ENCODE data around the gene MAP3K13. TPM values are rescaled to one million over a fixed set of nuclear protein-coding genes. Genes with fewer than 3 reads are reported as not detected.

MAP3K13 gene
- total and polyA plus RNA-seq, 7 donors = 2.6 to 7.6 (median 5.0) TPM

DNA sequence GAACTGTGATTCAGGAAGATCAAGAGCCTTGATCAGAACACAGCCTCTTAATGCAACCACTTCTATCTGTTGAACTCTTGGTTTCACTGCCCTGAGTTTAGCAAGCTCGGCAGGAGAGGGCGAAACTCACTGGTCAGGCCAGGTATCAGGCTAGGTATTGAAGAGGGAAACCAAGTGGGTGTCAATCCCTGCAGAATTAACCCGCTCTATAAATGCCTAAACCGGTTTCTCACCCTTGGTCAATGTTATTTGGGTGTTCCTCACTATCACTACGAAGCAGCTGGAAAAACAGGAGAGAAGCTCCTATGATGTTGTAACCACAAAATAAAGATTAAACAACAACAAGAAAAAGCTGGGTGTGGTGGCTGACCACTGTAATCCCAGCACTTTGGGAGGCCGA is 165.6 kb downstream of the MAP3K13 start:
- Histone ChIP-seq H3K27ac (no peak overlapping the region), H3K4me1 (no peaks in the 10 kb centered on the region), H3K4me3 (no peak overlapping the region), H3K9me3 (no peaks in the 10 kb centered on the region), H3K36me3 (ENCODE audit: insufficient read depth in 1 of 2, low read depth in 1 of 2) (no peaks in the 10 kb centered on the region), H3K27me3 (ENCODE audit: insufficient read depth in 3 of 3, low read length in 2 of 3) (peaks cover 0 to 3% (median 0%) of the 10 kb centered on the region in 3 donors)
- DNase-seq = no peak
- WGBS, 3 donors = 89 to 91% (median 91%) methylated on average over 6 of the region's 6 CpGs
- no peak for ATAC-seq
- TF ChIP-seq, protein P1, sequence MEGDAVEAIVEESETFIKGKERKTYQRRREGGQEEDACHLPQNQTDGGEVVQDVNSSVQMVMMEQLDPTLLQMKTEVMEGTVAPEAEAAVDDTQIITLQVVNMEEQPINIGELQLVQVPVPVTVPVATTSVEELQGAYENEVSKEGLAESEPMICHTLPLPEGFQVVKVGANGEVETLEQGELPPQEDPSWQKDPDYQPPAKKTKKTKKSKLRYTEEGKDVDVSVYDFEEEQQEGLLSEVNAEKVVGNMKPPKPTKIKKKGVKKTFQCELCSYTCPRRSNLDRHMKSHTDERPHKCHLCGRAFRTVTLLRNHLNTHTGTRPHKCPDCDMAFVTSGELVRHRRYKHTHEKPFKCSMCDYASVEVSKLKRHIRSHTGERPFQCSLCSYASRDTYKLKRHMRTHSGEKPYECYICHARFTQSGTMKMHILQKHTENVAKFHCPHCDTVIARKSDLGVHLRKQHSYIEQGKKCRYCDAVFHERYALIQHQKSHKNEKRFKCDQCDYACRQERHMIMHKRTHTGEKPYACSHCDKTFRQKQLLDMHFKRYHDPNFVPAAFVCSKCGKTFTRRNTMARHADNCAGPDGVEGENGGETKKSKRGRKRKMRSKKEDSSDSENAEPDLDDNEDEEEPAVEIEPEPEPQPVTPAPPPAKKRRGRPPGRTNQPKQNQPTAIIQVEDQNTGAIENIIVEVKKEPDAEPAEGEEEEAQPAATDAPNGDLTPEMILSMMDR (IDR thresholded peaks at IDR 0.05) = no peak
- intact Hi-C loops (cut with DNase I) = no loop called here

DNA sequence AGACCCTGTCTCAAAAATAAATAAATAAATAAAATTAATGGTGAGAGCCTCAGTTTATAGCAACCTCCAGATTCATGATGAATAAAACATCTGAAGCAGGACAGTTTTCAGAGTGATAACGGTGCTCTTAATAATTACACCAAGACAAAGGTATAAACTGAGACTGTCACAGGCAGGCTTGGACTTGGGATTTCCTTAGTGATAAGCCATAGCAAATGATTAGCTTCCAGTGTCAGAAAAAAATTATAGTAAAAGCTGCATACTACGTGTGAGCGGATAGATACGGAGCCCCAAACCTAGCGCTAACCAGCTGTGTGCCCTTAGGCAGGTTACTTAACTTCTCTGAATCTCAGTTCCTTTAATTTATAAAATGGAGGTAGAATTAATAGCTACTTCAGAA is 167.9 kb downstream of the MAP3K13 start:
- intact Hi-C loops (cut with DNase I) = no loop called here

DNA sequence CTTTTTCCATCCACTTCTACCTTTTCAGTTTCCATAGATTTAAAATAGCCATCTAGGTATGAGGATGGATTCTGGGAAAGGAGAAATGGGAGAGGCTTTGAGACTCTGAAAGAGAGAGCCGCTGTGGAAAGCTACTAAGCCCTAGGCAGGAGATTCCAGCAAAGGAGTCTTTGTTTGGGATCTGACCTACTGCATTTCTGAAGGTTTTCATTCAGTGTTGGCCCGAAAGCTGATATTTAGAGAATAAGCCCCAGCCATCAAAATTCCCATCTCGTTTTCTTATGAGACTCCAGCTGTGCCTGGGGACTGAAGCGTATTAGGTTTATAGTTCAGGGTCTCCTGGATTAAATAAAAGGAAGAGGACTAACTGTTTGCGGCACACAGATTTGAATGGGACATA is 170.0 kb downstream of the MAP3K13 start:
- intact Hi-C loops (cut with DNase I) = no loop called here
- H3K4me1 ChIP-seq = no peaks in the 10 kb centered on the region
- H3K27ac ChIP-seq = no peak overlapping the region
- TF ChIP-seq, protein P1 (IDR thresholded peaks at IDR 0.05) = no peak
- H3K9me3 ChIP-seq = no peaks in the 10 kb centered on the region
- H3K4me3 ChIP-seq = no peak overlapping the region
- no peak for DNase-seq
- H3K36me3 ChIP-seq (ENCODE audit: insufficient read depth in 1 of 2, low read depth in 1 of 2) = no peaks in the 10 kb centered on the region
- ATAC-seq = no peak
- no peaks in the 10 kb centered on the region for H3K27me3 ChIP-seq (ENCODE audit: insufficient read depth in 3 of 3, low read length in 2 of 3)
- 25 to 31% (median 28%) methylated on average over 5 of the region's 5 CpGs for WGBS, 3 donors

More for the DNA sequence above, 167.9 kb downstream of the MAP3K13 start:
- DNase-seq (no peak), ATAC-seq (no peak)
- Histone ChIP-seq H3K27ac (no peak overlapping the region), H3K36me3 (ENCODE audit: insufficient read depth in 1 of 2, low read depth in 1 of 2) (no peaks in the 10 kb centered on the region), H3K9me3 (no peaks in the 10 kb centered on the region), H3K4me3 (no peak overlapping the region), H3K27me3 (ENCODE audit: insufficient read depth in 3 of 3, low read length in 2 of 3) (peaks cover 0 to 3% (median 0%) of the 10 kb centered on the region in 3 donors), H3K4me1 (no peaks in the 10 kb centered on the region)
- WGBS, 3 donors = 67% methylated on average over 5 of the region's 5 CpGs
- TF ChIP-seq, protein P1 (IDR thresholded peaks at IDR 0.05) = no peak

DNA sequence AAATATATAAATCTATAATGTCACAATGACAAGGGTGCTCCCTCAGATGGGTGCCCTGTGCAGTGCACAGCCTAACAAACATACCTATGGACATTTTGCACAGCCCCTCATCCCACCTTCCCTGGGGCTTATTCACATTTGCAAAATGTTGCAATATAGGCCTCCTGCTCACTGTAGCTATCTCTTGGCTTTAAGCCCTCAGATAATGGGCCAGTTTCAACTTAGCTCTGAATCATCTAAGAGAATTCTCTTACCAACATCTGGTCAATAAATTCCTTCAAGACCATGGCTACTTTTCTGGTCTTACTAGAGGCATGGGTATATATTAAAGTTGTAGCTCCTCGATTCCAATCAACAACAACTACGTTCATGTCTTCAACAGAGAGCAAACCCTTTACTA is 171.6 kb downstream of the MAP3K13 start:
- Histone ChIP-seq H3K27ac (no peak overlapping the region), H3K27me3 (ENCODE audit: insufficient read depth in 3 of 3, low read length in 2 of 3) (no peaks in the 10 kb centered on the region), H3K9me3 (no peaks in the 10 kb centered on the region), H3K4me1 (no peaks in the 10 kb centered on the region), H3K4me3 (no peak overlapping the region), H3K36me3 (ENCODE audit: insufficient read depth in 1 of 2, low read depth in 1 of 2) (no peaks in the 10 kb centered on the region)
- DNase-seq (no peak), ATAC-seq (no peak)
- WGBS, 3 donors = 79 to 89% (median 84%) methylated on average over 2 of the region's 2 CpGs
- intact Hi-C loops (cut with DNase I) = no loop called here
- TF ChIP-seq, protein P1 (IDR thresholded peaks at IDR 0.05) = no peak

DNA sequence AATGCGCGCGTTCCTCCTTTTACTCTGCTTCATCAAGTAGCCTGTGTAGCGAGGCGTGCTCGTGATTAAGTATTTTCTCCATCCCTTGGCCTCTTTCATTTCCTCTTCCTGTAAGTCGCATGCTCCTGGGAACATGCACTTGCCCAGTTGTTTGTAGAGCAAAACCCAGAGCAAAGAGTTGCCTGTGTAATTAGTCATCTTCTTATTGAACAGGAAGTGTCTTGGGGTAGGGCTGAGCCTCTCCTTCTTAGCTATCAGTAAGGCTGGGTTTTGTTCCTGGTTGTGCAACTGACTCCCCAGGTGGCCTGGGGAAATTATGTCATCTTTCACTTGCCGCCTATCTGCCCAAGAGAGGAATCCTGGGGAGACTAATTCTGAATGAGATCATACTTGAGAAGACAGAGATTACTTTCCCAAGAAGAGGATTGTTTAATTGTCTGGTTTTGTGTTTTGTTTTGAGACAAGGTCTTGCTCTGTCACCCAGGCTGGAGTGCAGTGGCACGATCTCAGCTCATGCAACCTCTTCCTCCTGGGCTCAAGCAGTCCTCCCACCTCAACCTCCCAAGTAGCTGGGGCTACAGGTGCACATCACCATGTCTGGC is 174.5 kb downstream of the MAP3K13 start:
- no peaks in the 10 kb centered on the region for H3K36me3 ChIP-seq (ENCODE audit: insufficient read depth in 1 of 2, low read depth in 1 of 2)
- no peaks in the 10 kb centered on the region for H3K9me3 ChIP-seq
- intact Hi-C loops (cut with DNase I) = no loop called here
- ATAC-seq (peak; percentile 32 to 76 (median 64)), DNase-seq (peak; percentile 42 to 58)
- H3K4me3 ChIP-seq = no peak overlapping the region
- H3K27me3 ChIP-seq (ENCODE audit: insufficient read depth in 3 of 3, low read length in 2 of 3) = peaks cover 0 to 4% (median 0%) of the 10 kb centered on the region in 3 donors
- no peak overlapping the region for H3K27ac ChIP-seq
- WGBS, 3 donors = 43 to 51% (median 50%) methylated on average over 9 of the region's 9 CpGs
- TF ChIP-seq, protein P1 (IDR thresholded peaks at IDR 0.05) = no peak
- H3K4me1 ChIP-seq = no peaks in the 10 kb centered on the region

All from psoas muscle (tissue), 8 donors.